T-helper 1 cell (primary cell): Measurements from ENCODE around the gene PTCD1.
"Not testable (repeated sequence)": the region's sequence is repeated elsewhere in the genome, so short reads cannot be mapped to it uniquely, and the experiment has no call there.

Experiments used
- DNase-seq, 5 donors: peaks; one replicate each; pipeline ENCODE4 v3.0.0-alpha.2; 2012 to 2020

Gene PTCD1

DNA sequence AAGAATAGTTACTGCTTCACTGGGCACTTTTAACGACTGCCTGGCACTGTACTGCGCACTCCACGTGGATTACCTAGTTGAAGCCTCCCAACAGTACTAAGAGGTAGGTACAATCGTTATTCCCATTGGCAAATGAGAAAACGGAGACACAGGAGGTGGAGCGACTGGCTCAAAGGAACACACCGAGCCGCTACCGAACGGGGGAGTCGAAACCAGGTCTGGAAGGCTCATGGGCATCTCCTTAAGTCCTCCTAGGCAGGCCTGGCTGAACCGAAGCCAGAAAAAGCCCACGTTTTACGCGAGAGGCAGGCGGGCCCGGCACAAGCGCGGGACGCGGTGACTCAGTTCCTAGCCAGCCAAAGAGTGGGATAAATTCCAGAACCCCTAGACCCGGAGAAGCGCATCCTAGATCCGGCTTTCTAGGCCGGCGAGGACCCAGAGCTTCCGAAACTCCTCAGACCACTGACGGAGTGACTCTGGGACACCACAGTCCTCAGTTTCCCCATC lies 30.7 kb downstream of the PTCD1 start:
- peak in 3 of 5 donors; percentile 28 to 29 (median 29) for DNase-seq

DNA sequence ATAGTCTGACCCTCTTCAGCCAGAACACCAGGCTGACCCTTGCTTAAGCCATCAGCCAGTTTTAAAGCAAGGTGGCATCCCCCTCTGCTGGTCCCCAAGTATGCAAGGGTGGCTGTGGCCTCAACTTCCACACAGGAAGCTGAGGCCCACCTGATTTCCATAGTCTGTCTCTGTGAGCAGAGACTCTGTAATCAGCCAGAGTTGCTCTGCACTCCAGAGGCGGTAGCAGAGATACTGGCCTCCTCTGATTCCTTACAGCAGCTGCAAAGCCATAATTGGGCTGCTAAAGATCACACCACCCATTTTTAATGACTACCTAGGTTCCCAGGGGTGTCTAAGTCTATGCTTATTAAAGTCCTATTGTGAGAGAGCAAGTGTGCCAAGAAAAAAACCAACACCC lies 32.0 kb downstream of the PTCD1 start:
- no peak for DNase-seq

DNA sequence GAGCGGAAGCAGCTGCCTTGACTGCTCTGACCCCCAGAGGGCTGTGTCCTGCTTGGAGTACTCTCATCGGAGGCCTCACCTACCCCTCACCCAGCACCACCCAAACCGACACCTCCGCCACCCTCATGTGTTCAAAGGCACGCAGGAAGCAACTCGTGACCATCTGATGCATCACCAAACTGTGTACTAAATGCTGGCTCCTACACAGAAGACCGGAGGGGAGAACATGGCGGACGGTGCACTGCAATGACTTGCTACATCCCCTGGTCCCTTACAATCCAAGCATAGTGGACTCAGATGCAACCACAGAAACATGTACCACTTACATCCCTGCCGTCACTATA lies 33.6 kb downstream of the PTCD1 start:
- DNase-seq, result no peak

DNA sequence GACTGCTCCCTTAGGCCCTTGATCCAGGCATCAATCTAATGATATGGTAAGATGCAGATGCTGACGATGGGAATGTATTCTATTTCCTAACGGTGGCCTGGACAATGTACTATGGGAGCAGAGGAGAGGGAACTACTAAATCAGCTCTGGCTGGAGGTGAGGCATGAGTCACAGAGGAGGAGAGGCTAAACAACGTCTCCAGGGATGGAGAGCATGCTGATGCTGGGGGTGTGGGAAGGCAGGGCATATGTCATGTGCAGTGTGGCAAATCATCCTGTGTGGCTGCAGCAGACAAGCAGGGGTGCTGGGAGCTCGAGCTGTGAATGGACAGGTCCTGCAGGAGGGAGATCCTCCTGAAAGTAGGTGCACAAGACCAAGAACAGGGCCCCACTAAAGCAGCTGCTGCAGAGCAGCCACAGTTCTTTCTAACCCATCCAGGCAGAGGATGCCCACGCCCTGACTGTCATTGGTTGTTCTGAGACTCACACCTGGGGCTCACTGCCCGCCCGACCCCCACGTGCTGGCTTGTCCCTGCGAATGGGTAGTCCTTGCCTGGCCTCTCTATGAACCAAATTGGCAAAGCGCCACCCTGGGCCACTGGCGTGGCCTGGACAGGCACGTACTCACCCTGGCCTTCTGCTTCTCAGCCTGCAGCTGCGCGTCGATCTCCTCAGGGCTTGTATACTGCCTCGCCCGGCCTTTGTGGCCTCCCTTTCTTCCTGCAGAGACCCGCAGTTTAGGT lies 34.2 kb downstream of the PTCD1 start:
- no peak for DNase-seq

DNA sequence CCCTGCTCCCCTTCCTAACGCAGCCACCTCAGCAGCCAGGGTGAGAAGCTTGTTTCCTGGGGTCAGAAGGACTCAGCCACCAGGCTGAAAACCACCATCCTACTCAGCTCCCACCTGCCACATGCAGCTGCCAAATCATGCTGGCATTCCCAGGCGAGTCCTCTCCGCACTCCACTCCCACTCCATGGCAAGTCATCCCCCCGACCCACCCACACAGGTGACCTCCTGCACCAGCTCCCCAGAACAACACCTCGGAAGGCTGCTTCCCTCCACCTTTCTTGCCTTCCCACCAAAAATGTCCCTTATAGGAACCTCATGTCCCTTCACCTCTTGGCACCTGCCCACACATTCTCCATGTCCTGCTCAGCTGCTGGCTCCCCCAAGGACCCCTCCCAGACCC lies 34.8 kb downstream of the PTCD1 start:
- DNase-seq, result no peak

DNA sequence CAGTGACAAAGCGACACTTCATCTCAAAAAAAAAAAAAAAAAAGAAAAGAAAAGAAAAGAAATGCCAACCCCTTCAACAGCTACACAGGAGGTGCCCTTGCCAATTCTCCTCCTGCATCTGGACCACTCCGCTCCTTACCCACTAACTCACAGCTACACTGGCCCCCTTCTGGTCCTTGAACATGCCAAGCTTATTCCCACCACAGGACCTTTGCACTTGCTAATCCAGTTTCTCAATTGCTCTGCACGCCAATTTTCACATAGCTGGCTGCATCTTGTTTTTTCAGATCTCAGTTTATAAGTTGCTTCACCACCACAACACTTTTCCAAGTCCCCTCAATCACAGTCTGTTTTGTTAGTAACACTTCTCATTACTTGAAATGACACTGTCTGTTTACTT lies 35.7 kb downstream of the PTCD1 start:
- DNase-seq, result no peak

DNA sequence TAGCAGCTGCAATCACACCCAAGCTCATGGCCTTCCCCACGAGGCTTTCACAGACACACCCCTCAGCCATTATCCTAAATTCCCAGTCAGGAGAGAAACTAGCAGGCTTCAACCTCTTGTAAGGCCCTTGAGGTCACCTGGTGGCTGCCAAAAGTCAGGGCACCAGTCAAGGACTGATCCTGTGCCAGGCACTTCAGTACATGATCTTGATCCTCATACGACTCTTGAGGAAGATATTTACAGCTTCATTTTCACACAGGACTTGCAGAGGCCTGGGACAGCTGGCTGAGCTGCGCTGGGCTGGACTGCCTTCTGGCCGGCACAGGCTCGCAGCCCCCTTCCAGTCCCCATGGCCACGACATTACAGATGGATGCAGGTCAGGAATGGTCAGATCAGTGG lies 39.0 kb downstream of the PTCD1 start:
- DNase-seq, result no peak

DNA sequence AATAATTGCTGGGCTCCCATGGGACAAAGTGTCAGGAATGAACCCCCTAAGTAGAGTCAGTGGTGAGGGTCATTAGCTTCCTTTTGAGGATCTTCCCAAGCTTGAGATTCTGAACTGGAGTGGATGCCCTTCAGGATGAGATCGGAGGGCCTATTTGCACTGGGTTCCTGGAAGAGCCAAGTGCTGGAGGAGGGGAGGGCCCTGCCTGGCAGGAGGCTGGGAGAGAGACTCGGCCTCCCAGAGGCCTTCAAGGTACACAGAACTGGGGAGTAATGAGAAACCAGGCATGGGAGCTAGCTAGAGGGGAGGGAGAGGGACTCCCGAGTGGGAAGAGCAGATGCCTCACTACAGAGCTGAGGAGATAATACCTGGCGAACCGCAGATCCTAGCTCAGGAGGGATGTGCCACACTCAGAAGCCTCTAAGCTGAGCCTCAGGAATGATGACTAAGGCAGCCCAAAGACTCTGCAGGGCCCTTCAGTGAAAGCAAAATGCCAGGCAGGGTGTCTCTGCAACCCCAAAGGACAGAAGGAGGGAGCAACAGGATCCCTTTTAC lies 39.6 kb downstream of the PTCD1 start:
- DNase-seq, result no peak

DNA sequence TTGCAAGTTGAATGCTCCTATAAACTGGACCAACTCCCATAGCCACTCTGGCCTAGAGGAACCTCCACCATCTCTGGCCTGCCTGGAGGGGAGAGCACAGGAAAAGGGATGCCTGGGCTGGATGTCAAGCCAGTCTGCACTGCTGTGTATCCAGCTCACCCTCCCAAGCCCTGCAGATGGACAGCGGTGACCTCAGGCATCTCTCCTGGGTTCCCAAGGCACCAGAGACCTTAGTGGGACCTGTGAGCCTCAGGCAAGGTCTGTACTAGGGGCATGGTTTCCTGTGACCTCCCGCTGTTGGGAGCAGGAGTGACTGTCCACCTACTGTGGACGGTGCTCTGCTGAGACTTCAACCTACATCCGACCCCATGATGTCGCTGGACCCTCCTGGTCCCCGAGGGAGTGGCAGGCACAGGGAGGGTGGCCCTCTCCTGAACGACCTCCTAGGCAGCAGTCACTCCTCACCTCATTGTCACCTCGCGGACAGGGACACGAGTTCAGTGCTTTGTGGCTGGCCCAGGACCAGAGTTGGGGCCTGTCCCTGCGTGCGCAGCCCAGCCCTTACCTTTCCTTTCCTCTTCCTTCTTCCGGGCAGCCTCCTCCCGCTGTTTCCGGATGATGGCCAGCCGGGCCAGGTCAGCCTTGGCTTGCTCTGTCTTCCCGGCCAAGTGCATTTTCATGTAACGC lies 41.2 kb downstream of the PTCD1 start:
- DNase-seq, result no peak

DNA sequence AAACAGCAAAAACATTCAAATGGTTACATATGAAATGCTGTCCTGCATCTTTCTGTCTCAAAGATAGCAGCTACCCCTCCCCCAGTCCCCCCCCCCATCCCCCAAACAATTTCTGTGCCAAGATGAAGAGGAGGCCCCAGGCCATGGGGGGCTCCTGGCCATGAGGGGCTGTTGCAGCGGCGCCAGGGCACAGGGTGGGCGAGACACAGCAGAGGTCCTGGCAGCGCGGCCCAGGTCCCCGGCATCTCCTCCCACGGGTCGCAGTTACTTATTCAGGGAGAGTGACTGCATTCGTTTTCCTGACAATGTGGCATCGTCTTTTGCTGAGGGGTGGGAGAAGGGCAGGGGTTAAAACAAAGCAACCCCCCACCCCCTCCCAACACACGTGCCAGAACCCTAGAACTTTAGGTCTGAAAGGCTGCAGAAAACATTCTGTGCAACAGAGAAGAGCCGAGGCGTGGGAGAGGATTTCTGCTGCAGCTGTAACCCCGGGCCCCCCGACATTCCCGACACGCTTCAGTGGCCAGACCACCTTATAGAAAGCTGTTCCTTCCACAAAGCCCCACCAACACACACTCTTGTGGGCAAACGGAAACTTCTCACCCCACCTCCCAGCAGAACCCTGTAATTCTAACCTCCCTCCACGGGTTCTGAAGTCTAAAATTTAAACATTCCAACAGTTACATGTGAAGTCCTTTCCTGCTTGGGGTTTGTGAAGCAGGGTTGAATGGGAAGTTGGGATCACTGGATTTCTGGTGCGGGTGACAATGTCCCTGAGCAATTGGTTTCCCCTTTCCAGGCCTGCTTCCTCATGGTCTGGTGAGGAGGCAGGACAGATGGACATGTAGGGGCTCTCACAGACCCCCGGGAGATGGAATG lies 41.9 kb downstream of the PTCD1 start:
- no peak for DNase-seq

DNA sequence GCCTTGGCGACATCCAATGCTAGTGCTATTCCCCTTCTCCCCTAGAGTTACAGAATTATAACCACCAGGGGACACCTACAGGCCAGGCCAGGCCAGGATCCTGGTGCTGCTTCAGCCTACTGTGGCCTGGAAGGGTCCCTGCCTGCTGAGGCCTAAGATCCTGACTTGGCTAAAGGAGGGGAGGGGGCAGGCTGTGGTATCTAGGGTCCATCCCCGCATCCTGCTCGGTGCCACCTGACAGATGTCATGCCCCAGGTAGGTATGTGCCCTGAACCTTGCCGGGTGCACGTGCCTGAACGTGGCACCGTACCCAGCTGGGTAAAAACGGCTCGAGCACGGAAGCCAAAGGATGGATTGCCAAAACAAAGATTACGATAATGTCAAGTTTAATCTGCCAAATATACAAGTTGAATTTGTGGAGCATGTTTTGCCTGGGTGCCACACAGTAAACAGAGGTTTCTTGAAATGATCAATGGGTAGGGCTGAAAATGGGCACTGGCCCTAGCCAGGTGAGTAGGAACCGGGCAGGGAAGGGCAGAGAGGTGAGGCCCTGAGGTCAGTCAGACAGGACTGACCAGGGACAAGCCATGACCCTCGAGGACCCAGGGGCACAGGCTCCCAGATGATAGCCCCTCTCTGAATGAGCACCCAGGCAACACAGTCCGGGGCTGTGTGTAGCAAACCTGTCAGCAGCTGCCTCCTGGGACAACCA lies 42.8 kb downstream of the PTCD1 start:
- DNase-seq, result no peak

DNA sequence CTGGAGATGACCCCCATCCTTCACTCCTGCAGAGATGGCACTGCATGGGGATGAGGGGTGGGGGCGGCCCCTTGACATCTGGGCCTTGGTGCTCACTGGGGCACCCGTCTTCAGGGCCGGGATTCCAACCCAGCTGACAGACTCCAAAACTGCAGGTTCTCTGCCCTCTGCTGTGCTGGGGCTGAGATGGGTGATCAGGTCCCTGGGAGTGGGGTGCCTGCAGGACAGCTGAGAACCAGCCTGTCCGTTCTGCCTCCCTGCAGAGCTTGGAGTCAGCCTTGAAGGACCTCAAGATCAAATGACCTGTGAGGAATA lies 44.5 kb downstream of the PTCD1 start:
- DNase-seq, result no peak

DNA sequence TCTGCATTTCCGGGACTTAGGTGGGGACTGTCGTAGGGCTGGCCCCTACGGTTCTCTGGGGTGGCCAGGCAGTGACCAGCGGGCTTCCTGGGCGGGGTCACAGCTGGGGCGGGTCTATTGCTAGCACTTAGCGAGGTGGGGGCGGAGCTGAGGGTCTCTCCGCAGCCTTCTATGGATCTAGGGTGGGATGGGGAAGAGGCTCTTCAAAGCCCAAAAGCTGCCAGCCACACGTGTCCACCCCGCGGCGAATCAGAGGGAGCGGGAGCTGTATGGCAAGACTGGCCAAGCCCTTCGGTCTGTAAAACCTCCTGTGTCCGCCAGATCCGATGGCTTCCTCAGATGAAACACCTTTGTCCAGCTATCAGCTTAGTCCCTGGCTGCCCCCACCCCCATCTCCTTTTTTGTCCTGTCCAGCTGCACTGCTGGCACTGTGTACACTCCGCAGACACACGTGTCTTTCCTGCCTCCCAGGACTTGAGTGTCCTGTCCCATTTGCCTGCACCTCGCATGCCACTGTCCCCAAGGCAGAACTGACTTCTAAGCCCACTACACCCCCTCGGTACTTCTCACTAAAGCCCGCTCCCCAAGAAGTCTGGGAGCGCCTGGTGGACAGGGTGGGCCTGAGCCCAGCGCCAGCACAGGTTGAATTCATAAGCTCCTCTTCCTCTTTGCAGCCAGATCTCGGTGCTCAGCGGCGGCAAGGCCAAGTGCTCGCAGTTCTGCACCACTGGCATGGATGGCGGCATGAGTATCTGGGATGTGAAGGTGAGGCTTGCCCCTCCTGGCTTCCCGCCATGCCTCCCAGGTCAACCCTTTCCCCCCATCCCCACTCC lies 45.0 kb downstream of the PTCD1 start:
- DNase-seq, result no peak

DNA sequence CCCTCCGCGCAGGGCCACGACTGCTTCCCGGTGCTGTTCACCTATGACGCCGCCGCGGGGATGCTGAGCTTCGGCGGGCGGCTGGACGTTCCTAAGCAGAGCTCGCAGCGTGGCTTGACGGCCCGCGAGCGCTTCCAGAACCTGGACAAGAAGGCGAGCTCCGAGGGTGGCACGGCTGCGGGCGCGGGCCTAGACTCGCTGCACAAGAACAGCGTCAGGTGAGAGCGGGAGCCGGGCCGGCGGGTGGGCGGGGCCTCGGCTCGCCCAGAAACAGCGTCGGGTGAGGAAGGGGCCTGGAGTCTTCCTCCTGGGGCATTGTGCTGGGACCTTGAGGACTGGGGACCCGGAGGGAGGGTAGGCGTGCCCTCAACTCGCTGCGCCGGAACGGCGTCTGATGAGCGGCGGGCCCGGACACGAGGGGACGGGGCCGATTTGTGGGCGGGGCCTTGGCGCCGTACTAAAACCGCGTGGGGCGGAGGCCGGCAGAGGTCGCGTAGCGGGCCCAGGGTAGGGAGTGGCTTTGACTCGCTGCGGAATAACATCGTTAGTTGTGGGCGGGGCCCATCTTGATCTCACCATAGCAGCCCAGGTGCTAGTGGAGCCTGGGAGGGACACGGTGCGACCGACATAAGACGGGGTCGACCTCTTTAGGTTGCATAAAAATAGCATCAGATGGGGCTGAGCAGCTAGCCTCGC lies 45.8 kb downstream of the PTCD1 start:
- DNase-seq, result peak; percentile 75 to 85 (median 82)

DNA sequence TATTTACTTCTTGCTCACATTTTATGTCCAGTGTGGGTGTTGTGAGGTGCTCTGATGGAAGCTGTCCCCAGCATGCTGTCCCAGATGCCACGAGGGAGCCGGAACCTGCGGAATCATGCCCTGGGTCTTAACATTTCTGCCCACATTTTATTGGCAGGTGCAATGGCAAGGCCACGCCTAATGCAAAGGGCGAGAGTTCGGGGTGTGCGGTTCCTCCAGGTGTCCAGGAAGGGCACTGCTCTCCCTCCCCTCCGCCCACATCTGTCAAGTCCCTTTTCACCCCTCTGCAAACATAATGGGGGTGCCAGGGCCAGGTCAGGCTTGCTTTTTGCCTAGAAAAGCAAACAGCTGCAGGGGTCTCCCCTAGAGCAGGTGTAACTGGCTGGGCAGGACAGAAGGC lies 46.6 kb downstream of the PTCD1 start:
- DNase-seq, result no peak

DNA sequence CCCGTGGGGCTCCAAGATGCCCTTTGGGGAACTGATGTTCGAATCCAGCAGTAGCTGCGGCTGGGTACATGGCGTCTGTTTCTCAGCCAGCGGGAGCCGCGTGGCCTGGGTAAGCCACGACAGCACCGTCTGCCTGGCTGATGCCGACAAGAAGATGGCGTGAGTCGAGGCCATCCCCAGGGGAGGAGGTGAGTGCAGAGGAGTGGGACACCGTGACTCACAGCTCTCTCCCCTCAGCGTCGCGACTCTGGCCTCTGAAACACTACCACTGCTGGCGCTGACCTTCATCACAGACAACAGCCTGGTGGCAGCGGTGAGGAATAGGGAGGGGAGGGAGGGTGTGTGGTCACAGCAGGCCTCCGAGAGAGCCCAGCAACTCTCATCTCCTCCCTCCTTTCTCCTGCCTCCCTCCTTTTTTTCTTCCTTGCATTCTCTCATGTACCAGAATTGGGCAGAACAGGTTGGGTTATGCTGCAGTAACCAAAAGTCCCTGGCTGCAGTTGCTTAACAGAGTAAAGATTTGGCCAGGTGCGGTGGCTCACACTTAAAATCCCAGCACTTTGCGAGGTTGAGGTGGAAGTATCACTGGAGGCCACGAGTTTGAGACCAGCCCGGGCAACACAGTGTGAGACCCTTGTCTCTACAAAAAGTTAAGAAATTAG lies 47.5 kb downstream of the PTCD1 start:
- no peak for DNase-seq

DNA sequence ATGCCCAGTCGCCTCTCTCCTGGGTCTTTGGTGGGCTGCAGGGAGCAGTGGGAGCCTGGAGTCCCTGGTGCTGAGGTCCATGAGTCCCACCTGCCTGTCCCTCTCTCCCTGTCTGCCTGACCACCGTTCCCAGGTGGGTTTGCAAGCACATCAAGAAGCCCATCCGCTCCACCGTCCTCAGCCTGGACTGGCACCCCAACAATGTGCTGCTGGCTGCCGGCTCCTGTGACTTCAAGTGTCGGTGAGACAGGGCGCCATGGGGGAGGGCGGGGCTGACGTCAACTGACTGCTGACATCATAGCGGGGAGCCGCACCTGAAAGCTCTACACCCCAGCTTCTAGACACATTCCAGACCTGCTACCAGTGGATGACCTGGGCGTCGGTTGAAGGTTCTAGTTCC lies 48.8 kb downstream of the PTCD1 start:
- DNase-seq, result no peak

DNA sequence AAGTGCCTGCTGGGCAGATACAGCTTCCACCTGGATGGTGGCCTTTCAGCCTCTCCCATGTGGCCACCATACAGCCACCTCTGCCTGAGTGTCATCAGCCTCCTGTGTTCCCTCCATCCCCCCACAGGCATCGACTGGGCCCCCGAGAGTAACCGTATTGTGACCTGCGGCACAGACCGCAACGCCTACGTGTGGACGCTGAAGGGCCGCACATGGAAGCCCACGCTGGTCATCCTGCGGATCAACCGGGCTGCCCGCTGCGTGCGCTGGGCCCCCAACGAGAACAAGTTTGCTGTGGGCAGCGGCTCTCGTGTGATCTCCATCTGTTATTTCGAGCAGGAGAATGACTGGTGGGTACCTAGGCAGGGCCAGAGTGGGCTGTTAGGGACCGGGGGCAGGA lies 50.7 kb downstream of the PTCD1 start:
- no peak for DNase-seq

DNA sequence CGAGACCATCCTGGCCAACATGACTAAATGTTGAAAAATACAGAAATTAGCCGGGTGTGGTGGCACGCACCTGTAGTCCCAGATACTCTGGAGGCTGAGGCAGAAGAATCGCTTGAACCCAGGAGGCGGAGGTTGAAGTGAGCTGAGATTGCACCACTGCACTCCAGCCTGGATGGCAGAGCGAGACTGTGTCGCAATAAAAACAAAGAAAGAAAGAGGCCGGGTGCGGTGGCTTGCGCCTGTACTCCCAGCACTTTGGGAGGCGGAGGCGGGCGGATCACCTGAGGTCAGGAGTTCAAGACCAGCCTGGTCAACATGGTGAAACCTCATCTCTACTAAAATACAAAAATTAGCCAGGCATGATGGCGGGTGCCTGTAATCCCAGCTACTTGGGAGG lies 51.4 kb downstream of the PTCD1 start:
- not testable (repeated sequence) for DNase-seq

DNA sequence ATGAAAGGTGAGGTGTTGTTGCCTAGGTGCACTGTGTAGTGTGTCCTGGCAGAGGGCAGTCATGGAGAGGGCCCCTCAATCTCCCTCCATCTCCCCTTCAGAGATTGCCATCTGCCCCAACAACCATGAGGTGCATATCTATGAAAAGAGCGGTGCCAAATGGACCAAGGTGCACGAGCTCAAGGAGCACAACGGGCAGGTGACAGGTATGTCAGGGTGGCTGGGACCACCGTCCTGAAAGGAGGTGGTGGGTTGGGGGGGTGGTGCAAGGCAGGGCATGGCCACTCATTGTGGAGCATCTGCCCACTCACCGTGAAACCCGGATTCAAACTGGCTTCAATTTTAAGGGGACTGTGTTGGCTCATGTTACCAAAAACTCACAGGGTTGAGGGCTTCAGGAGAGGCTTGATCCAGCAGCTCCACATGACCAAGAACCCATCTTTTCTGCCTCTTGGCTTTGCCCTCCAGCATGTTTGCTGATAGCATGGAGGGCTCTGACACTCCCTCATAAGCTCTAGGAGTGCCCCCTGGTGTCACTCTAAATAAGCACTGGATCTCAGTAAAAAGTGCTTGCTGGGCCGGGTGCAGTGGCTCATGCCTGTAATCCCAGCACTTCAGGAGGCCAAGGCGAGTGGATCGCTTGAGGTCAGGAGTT lies 51.9 kb downstream of the PTCD1 start:
- DNase-seq, result peak in 1 of 5 donors; percentile 52
